Measurements from ENCODE around the gene DRC3. TPM values are rescaled to one million over a fixed set of nuclear protein-coding genes. Genes with fewer than 3 reads are reported as not detected.
"Not testable (repeated sequence)": the region's sequence is repeated elsewhere in the genome, so short reads cannot be mapped to it uniquely, and the experiment has no call there.

Gene DRC3
- total and polyA plus RNA-seq, 2 donors (not counting 1 experiment from before 2014, with no cell fraction given) = 0.17 TPM; not detected in 1

GRCh38 chr17:17994271-17995069 is 21.8 kb downstream of the DRC3 start:
- intact Hi-C loops (cut with micrococcal nuclease) = no loop called here
- H3K79me2 ChIP-seq (ENCODE audit: control insufficient read depth, insufficient read depth, low read length) = no peaks in the 10 kb centered on the region
- H3K4me1 ChIP-seq (ENCODE audit: control insufficient read depth in 2 of 2, insufficient read depth in 2 of 2, low read length in 2 of 2) = no peaks in the 10 kb centered on the region
- Mint-ChIP-seq H3K27me3 (no peaks in the 10 kb centered on the region), H3K9me3 (ENCODE audit: insufficient read depth) (no peaks in the 10 kb centered on the region), H3K4me3 (no peak overlapping the region), H3K4me1 (no peaks in the 10 kb centered on the region), H3K27ac (no peak overlapping the region)
- ChIA-PET POLR2A (no interaction called here), CTCF (interaction anchor here (0.7 kb wide), 1 partner anchor 39 kb away, joined by 3 read pairs; no protein-coding TSS in a partner anchor)
- no peaks in the 10 kb centered on the region for H3K27me3 ChIP-seq (replicated peaks in 1 of 4; ENCODE audit: control extremely low read depth in 1 of 4, control insufficient read depth in 3 of 4, insufficient read depth in 4 of 4, low read length in 3 of 4)
- DNase-seq (no peak), ATAC-seq (ENCODE audit: low read depth) (no peak)
- no peak overlapping the region for H3K27ac ChIP-seq (ENCODE audit: low read length in 2 of 2)
- H3K9ac ChIP-seq (ENCODE audit: low read length) = no peak overlapping the region
- H3K4me2 ChIP-seq (replicated peaks; ENCODE audit: low read depth, low read length, poor library complexity, severe bottlenecking) = no peak overlapping the region
- no peaks in the 10 kb centered on the region for H3K36me3 ChIP-seq (replicated peaks in 1 of 2; ENCODE audit: control extremely low read depth in 1 of 2, control insufficient read depth in 1 of 2, extremely low read depth in 1 of 2, insufficient read depth in 2 of 2, low read length in 1 of 2)
- no peaks in the 10 kb centered on the region for H4K20me1 ChIP-seq (ENCODE audit: control insufficient read depth, insufficient read depth, low read length, poor library complexity, severe bottlenecking)
- 68% methylated on average over 18 of the region's 18 CpGs for WGBS (ENCODE audit: insufficient coverage)
- TF ChIP-seq, protein P1, sequence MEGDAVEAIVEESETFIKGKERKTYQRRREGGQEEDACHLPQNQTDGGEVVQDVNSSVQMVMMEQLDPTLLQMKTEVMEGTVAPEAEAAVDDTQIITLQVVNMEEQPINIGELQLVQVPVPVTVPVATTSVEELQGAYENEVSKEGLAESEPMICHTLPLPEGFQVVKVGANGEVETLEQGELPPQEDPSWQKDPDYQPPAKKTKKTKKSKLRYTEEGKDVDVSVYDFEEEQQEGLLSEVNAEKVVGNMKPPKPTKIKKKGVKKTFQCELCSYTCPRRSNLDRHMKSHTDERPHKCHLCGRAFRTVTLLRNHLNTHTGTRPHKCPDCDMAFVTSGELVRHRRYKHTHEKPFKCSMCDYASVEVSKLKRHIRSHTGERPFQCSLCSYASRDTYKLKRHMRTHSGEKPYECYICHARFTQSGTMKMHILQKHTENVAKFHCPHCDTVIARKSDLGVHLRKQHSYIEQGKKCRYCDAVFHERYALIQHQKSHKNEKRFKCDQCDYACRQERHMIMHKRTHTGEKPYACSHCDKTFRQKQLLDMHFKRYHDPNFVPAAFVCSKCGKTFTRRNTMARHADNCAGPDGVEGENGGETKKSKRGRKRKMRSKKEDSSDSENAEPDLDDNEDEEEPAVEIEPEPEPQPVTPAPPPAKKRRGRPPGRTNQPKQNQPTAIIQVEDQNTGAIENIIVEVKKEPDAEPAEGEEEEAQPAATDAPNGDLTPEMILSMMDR (IDR thresholded peaks at IDR 0.05) = no peak
- TF ChIP-seq EZH2 (IDR thresholded peaks at IDR 0.05; ENCODE audit: borderline replicate concordance, insufficient read depth, low read depth, low read length, poor library complexity, severe bottlenecking) = no peak
- no peak overlapping the region for H3K4me3 ChIP-seq (ENCODE audit: control extremely low read depth in 1 of 5, extremely low read depth in 1 of 5, insufficient read depth in 1 of 5, low read depth in 2 of 5, low read length in 4 of 5)
- no peaks in the 10 kb centered on the region for H3K9me3 ChIP-seq (ENCODE audit: control extremely low read depth in 1 of 3, control insufficient read depth in 2 of 3, insufficient read depth in 1 of 3, low read length in 2 of 3)
- H2AFZ ChIP-seq (ENCODE audit: insufficient read depth, low read depth, low read length, poor library complexity, severe bottlenecking) = no peak overlapping the region

DNA sequence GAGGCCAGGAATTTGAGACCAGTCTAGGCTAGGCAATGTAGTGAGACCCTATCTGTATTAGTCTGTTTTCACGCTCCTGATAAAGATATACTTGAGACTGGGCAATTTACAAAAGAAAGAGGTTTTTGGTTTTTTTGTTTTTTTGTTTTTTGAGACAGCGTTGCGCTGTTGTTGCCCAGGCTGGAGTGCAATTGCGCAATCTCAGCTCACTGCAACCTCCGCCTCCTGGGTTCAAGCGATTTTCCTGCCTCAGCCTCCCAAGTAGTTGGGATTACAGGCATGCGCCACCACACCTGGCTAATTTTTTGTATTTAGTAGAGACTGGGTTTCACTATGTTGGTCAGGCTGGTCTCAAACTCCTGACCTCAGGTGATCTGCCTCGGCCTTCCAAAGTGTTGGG is 23.2 kb downstream of the DRC3 start:
- H3K4me3 Mint-ChIP-seq = not testable (repeated sequence)

More for the DNA sequence above, 23.2 kb downstream of the DRC3 start:
- 98% methylated on average over 7 of the region's 8 CpGs for WGBS (ENCODE audit: insufficient coverage)
- H3K27ac Mint-ChIP-seq; CTCF ChIA-PET; H3K27ac ChIP-seq (ENCODE audit: low read length in 2 of 2); H3K79me2 ChIP-seq (ENCODE audit: control insufficient read depth, insufficient read depth, low read length); H2AFZ ChIP-seq (ENCODE audit: insufficient read depth, low read depth, low read length, poor library complexity, severe bottlenecking); H3K9ac ChIP-seq (ENCODE audit: low read length); H3K27me3 ChIP-seq (replicated peaks in 1 of 4; ENCODE audit: control extremely low read depth in 1 of 4, control insufficient read depth in 3 of 4, insufficient read depth in 4 of 4, low read length in 3 of 4); H3K27me3 Mint-ChIP-seq; DNase-seq; H3K4me2 ChIP-seq (replicated peaks; ENCODE audit: low read depth, low read length, poor library complexity, severe bottlenecking); H3K4me3 ChIP-seq (ENCODE audit: control extremely low read depth in 1 of 5, extremely low read depth in 1 of 5, insufficient read depth in 1 of 5, low read depth in 2 of 5, low read length in 4 of 5); H3K4me1 ChIP-seq (ENCODE audit: control insufficient read depth in 2 of 2, insufficient read depth in 2 of 2, low read length in 2 of 2); H4K20me1 ChIP-seq (ENCODE audit: control insufficient read depth, insufficient read depth, low read length, poor library complexity, severe bottlenecking); ATAC-seq (ENCODE audit: low read depth); H3K4me1 Mint-ChIP-seq; H3K9me3 Mint-ChIP-seq (ENCODE audit: insufficient read depth); H3K36me3 ChIP-seq (replicated peaks in 1 of 2; ENCODE audit: control extremely low read depth in 1 of 2, control insufficient read depth in 1 of 2, extremely low read depth in 1 of 2, insufficient read depth in 2 of 2, low read length in 1 of 2); intact Hi-C loops (cut with micrococcal nuclease); H3K9me3 ChIP-seq (ENCODE audit: control extremely low read depth in 1 of 3, control insufficient read depth in 2 of 3, insufficient read depth in 1 of 3, low read length in 2 of 3); POLR2A ChIA-PET: not testable (repeated sequence)

All from B cell (primary cell).